ENCODE results near the gene CTNND1. TPM values are rescaled to one million over a fixed set of nuclear protein-coding genes. Genes with fewer than 3 reads are reported as not detected.

CTNND1 gene
- total RNA-seq, 1 donor from 2014 or later = 58.9 TPM

DNA sequence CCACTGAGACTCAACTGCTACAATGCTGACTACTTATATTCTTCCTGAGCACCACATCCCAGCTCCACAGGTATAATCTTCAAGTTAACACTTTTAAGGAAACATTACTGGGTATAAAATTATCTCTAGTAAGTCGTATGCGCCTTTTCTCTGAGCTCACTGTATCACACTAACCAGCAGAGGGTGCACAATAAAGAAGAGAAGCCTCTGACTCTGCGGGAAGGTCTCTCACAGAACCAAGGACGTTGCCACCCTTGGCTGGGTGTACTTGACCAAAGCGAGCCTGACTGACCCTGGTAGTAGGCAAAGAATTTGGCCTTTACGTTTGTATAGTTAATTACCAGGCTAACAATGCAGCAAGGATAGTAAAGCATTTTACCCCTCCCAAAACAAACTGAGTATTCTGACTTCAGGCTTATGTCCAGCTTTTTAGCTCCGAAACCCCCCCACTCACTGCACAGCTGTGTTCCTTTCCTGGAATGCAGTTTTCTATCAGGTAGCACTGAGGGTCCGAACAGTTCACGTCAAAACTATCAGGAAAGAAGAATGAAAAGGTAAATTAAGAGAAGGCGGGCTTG, 9.8 kb upstream of the CTNND1 start, which contains the start of gene BTBD18:
Gene BTBD18 (minus strand): TSS at position 144 of the 578 bp plus-strand sequence. CDS start 631 bp downstream, outside the sequence.
- Histone ChIP-seq H3K36me3 (peaks cover 5% of the 10 kb centered on the region), H3K4me1 (peaks cover 7% of the 10 kb centered on the region), H3K4me3 (no peak within 1 kb of the TSS), H3K9me3 (replicated peaks) (no peaks in the 10 kb centered on the region), H3K27ac (replicated peaks) (peak within 1 kb of the TSS; percentile 58), H3K27me3 (ENCODE audit: low read depth) (no peaks in the 10 kb centered on the region)
- TF ChIP-seq, protein P1, sequence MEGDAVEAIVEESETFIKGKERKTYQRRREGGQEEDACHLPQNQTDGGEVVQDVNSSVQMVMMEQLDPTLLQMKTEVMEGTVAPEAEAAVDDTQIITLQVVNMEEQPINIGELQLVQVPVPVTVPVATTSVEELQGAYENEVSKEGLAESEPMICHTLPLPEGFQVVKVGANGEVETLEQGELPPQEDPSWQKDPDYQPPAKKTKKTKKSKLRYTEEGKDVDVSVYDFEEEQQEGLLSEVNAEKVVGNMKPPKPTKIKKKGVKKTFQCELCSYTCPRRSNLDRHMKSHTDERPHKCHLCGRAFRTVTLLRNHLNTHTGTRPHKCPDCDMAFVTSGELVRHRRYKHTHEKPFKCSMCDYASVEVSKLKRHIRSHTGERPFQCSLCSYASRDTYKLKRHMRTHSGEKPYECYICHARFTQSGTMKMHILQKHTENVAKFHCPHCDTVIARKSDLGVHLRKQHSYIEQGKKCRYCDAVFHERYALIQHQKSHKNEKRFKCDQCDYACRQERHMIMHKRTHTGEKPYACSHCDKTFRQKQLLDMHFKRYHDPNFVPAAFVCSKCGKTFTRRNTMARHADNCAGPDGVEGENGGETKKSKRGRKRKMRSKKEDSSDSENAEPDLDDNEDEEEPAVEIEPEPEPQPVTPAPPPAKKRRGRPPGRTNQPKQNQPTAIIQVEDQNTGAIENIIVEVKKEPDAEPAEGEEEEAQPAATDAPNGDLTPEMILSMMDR (IDR thresholded peaks at IDR 0.05; ENCODE audit: borderline replicate concordance) = peak; percentile 71
- intact Hi-C loops (cut with micrococcal nuclease) = no loop called here
- DNase-seq = no peak

GRCh38 chr11:57752954-57753353, 8.6 kb upstream of the CTNND1 start:
- Histone ChIP-seq H3K9me3 (replicated peaks) (no peaks in the 10 kb centered on the region), H3K4me1 (peaks cover 7% of the 10 kb centered on the region), H3K4me3 (no peak overlapping the region), H3K27ac (replicated peaks) (no peak overlapping the region), H3K27me3 (ENCODE audit: low read depth) (no peaks in the 10 kb centered on the region), H3K36me3 (no peaks in the 10 kb centered on the region)
- intact Hi-C loops (cut with micrococcal nuclease) = no loop called here
- TF ChIP-seq, protein P1 (IDR thresholded peaks at IDR 0.05; ENCODE audit: borderline replicate concordance) = no peak
- no peak for DNase-seq

DNA sequence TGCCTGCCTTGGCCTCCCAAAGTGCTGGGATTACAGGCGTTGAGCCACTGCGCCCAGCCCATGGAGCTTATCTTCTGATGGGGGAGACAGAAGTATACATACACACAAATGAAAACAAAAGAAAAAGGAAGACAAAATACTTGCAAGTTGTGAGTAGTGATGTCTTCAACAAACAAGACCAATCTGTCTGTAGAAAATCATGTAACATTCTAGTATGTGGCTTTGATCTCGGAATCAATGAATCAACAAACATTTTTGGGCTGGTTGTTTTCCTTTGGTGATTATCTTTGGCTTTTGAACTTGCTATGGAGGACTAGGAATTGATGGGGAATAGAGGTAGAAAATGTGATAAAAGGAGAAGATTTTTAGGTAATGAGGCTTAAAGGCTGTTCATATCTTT, 3.4 kb upstream of the CTNND1 start:
- H3K9me3 ChIP-seq (replicated peaks) = no peaks in the 10 kb centered on the region
- no peaks in the 10 kb centered on the region for H3K27me3 ChIP-seq (ENCODE audit: low read depth)
- no peak overlapping the region for H3K4me3 ChIP-seq
- H3K36me3 ChIP-seq = no peaks in the 10 kb centered on the region
- intact Hi-C loops (cut with micrococcal nuclease) = no loop called here
- peaks cover 9% of the 10 kb centered on the region for H3K4me1 ChIP-seq
- H3K27ac ChIP-seq (replicated peaks) = no peak overlapping the region
- TF ChIP-seq, protein P1 (IDR thresholded peaks at IDR 0.05; ENCODE audit: borderline replicate concordance) = no peak
- no peak for DNase-seq

GRCh38 chr11:57762235-57762861, 746 bp downstream of the CTNND1 start:
- Histone ChIP-seq H3K27me3 (ENCODE audit: low read depth) (no peaks in the 10 kb centered on the region), H3K4me3 (peak overlapping the region; percentile 80), H3K9me3 (replicated peaks) (no peaks in the 10 kb centered on the region), H3K4me1 (peaks cover 46% of the 10 kb centered on the region), H3K27ac (replicated peaks) (peak overlapping the region; percentile 94), H3K36me3 (no peaks in the 10 kb centered on the region)
- DNase-seq = no peak
- TF ChIP-seq, protein P1 (IDR thresholded peaks at IDR 0.05; ENCODE audit: borderline replicate concordance) = no peak
- intact Hi-C loops (cut with micrococcal nuclease) = loop anchor here (5.0 kb wide), 1 partner anchor 35 kb away; no protein-coding TSS in a partner anchor

DNA sequence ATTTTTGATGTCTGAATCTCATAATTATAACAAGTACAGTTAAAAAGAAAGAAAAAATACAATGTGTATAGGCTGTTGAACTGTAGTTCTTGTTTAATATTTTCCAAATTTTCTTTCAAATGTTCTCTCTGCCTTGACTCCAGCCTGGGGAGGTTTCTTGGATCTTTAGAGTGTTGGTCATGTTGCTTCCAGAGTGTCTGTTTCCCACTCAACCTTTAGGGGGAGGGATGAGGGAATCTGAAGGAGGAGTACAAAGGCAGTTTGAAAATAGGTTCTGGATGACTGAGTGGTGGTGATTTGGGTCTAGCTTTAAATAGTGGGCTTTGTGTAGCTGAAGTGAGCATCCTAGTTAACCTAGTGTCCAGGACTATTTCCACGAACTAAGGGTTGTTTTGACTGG, 2.0 kb downstream of the CTNND1 start:
- H3K27me3 ChIP-seq (ENCODE audit: low read depth) = no peaks in the 10 kb centered on the region
- no peak for DNase-seq
- peak overlapping the region; percentile 80 for H3K4me3 ChIP-seq
- intact Hi-C loops (cut with micrococcal nuclease) = loop anchor here (5.0 kb wide), 1 partner anchor 34 kb away; no protein-coding TSS in a partner anchor
- H3K9me3 ChIP-seq (replicated peaks) = no peaks in the 10 kb centered on the region
- TF ChIP-seq, protein P1 (IDR thresholded peaks at IDR 0.05; ENCODE audit: borderline replicate concordance) = peak; percentile 52
- H3K36me3 ChIP-seq = no peaks in the 10 kb centered on the region
- H3K27ac ChIP-seq (replicated peaks) = peak overlapping the region; percentile 94
- peaks cover 58% of the 10 kb centered on the region for H3K4me1 ChIP-seq
